ENCODE results near the gene GPC6. TPM values are rescaled to one million over a fixed set of nuclear protein-coding genes. Genes with fewer than 3 reads are reported as not detected.

GPC6 gene
- total and polyA plus RNA-seq, 2 donors (not counting 1 experiment from before 2014, with no cell fraction given) = not detected

DNA sequence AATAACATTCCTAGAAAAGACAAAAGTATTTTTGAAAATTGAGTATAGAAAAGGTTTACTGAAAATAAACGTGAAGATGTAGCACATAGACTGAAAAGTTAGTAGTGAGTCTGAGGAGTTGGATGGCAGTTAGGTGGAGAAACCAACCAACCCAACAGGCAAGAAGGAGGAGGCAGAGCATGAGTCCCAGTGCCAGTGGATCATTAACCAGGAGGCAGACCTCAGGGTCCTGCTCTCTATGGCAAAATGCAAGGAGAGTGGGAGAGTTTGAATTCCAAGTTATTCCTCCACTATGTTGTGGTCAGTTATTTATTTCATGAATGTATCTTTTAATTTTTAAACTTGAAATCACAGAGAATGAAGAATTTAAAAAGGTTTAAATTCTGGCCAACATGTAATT is 446.4 kb downstream of the GPC6 start:
- Histone ChIP-seq H3K36me3 (replicated peaks in 1 of 2; ENCODE audit: control extremely low read depth in 1 of 2, control insufficient read depth in 1 of 2, extremely low read depth in 1 of 2, insufficient read depth in 2 of 2, low read length in 1 of 2) (no peaks in the 10 kb centered on the region), H3K9ac (ENCODE audit: low read length) (no peak overlapping the region), H3K9me3 (ENCODE audit: control extremely low read depth in 1 of 3, control insufficient read depth in 2 of 3, insufficient read depth in 1 of 3, low read length in 2 of 3) (peaks cover 0 to 3% (median 0%) of the 10 kb centered on the region in 3 donors), H3K4me3 (ENCODE audit: control extremely low read depth in 1 of 5, extremely low read depth in 1 of 5, insufficient read depth in 1 of 5, low read depth in 2 of 5, low read length in 4 of 5) (no peak overlapping the region), H2AFZ (ENCODE audit: insufficient read depth, low read depth, low read length, poor library complexity, severe bottlenecking) (no peak overlapping the region), H3K79me2 (ENCODE audit: control insufficient read depth, insufficient read depth, low read length) (no peaks in the 10 kb centered on the region), H3K4me2 (replicated peaks; ENCODE audit: low read depth, low read length, poor library complexity, severe bottlenecking) (no peak overlapping the region), H3K27me3 (replicated peaks in 1 of 4; ENCODE audit: control extremely low read depth in 1 of 4, control insufficient read depth in 3 of 4, insufficient read depth in 4 of 4, low read length in 3 of 4) (no peaks in the 10 kb centered on the region), H3K4me1 (ENCODE audit: control insufficient read depth in 2 of 2, insufficient read depth in 2 of 2, low read length in 2 of 2) (no peaks in the 10 kb centered on the region), H4K20me1 (ENCODE audit: control insufficient read depth, insufficient read depth, low read length, poor library complexity, severe bottlenecking) (no peaks in the 10 kb centered on the region), H3K27ac (ENCODE audit: low read length in 2 of 2) (no peak overlapping the region)
- TF ChIP-seq CTCF (IDR thresholded peaks at IDR 0.05) (no peak), EZH2 (IDR thresholded peaks at IDR 0.05; ENCODE audit: borderline replicate concordance, insufficient read depth, low read depth, low read length, poor library complexity, severe bottlenecking) (no peak)
- Mint-ChIP-seq H3K9me3 (ENCODE audit: insufficient read depth) (peaks cover 2% of the 10 kb centered on the region), H3K4me1 (no peaks in the 10 kb centered on the region), H3K27ac (no peak overlapping the region), H3K4me3 (no peak overlapping the region), H3K27me3 (no peaks in the 10 kb centered on the region)
- no CpG with 5 or more reads among the region's 1 CpG for WGBS (ENCODE audit: insufficient coverage)
- CTCF ChIA-PET = no interaction called here
- intact Hi-C loops (cut with micrococcal nuclease) = no loop called here
- POLR2A ChIA-PET = no interaction called here
- no peak for DNase-seq
- ATAC-seq (ENCODE audit: low read depth) = no peak

DNA sequence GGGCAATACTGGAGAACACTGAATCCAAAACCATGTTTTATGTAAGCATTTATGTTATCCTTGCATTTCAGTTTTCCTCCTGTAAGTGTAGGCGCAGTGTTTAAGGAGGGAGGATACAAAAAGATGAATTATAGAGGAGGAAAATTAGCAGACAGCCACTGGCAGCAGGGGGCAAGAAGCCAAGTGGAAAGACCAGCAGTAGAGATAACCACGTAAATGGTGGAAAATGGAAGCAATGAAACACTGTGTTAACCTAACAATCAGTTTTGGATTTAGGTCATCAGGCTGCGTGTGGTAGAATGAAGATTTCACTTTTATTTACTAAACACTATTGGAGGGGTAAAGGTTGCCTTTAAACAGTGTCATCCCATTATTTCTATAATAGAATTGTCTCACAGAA is 447.3 kb downstream of the GPC6 start:
- no peak for DNase-seq
- ChIA-PET POLR2A (no interaction called here), CTCF (no interaction called here)
- no peak overlapping the region for H3K27ac Mint-ChIP-seq
- no peaks in the 10 kb centered on the region for H3K27me3 Mint-ChIP-seq
- no peaks in the 10 kb centered on the region for H3K9me3 ChIP-seq (ENCODE audit: control extremely low read depth in 1 of 3, control insufficient read depth in 2 of 3, insufficient read depth in 1 of 3, low read length in 2 of 3)
- no peak overlapping the region for H3K4me3 Mint-ChIP-seq
- TF ChIP-seq EZH2 (IDR thresholded peaks at IDR 0.05; ENCODE audit: borderline replicate concordance, insufficient read depth, low read depth, low read length, poor library complexity, severe bottlenecking) = no peak
- TF ChIP-seq CTCF (IDR thresholded peaks at IDR 0.05) = no peak
- no peak overlapping the region for H3K4me2 ChIP-seq (replicated peaks; ENCODE audit: low read depth, low read length, poor library complexity, severe bottlenecking)
- no peak overlapping the region for H2AFZ ChIP-seq (ENCODE audit: insufficient read depth, low read depth, low read length, poor library complexity, severe bottlenecking)
- no peaks in the 10 kb centered on the region for H3K4me1 ChIP-seq (ENCODE audit: control insufficient read depth in 2 of 2, insufficient read depth in 2 of 2, low read length in 2 of 2)
- H3K79me2 ChIP-seq (ENCODE audit: control insufficient read depth, insufficient read depth, low read length) = no peaks in the 10 kb centered on the region
- H3K9ac ChIP-seq (ENCODE audit: low read length) = no peak overlapping the region
- ATAC-seq (ENCODE audit: low read depth) = no peak
- intact Hi-C loops (cut with micrococcal nuclease) = no loop called here
- no peak overlapping the region for H3K27ac ChIP-seq (ENCODE audit: low read length in 2 of 2)
- H3K36me3 ChIP-seq (replicated peaks in 1 of 2; ENCODE audit: control extremely low read depth in 1 of 2, control insufficient read depth in 1 of 2, extremely low read depth in 1 of 2, insufficient read depth in 2 of 2, low read length in 1 of 2) = no peaks in the 10 kb centered on the region
- peaks cover 2% of the 10 kb centered on the region for H3K9me3 Mint-ChIP-seq (ENCODE audit: insufficient read depth)
- H3K4me3 ChIP-seq (ENCODE audit: control extremely low read depth in 1 of 5, extremely low read depth in 1 of 5, insufficient read depth in 1 of 5, low read depth in 2 of 5, low read length in 4 of 5) = no peak overlapping the region
- WGBS (ENCODE audit: insufficient coverage) = 100% methylated on average over 1 of the region's 3 CpGs
- no peaks in the 10 kb centered on the region for H3K27me3 ChIP-seq (replicated peaks in 1 of 4; ENCODE audit: control extremely low read depth in 1 of 4, control insufficient read depth in 3 of 4, insufficient read depth in 4 of 4, low read length in 3 of 4)
- no peaks in the 10 kb centered on the region for H3K4me1 Mint-ChIP-seq
- no peaks in the 10 kb centered on the region for H4K20me1 ChIP-seq (ENCODE audit: control insufficient read depth, insufficient read depth, low read length, poor library complexity, severe bottlenecking)

Measured in B cell (primary cell).